H9 (cell line): ENCODE results near the gene SOX1. TPM values are rescaled to one million over a fixed set of nuclear protein-coding genes. Genes with fewer than 3 reads are reported as not detected.

Source experiments
- DNase-seq: peaks from one replicate; pipeline ENCODE4 v3.0.0-alpha.2; 2017
- H2AFZ ChIP-seq: one replicate; pipeline ENCODE4 v1.6.1; 2013; ENCODE audit warnings: mild to moderate bottlenecking, low read length, control low read depth, moderate library complexity
- H2AK5ac ChIP-seq: 2 replicates; pipeline ENCODE4 v1.6.1; 2013; ENCODE audit warnings: low read length, control low read depth, mixed read lengths; ENCODE audit not compliant: insufficient read length
- H2BK120ac ChIP-seq: one replicate; pipeline ENCODE4 v1.6.1; 2013; ENCODE audit warnings: low read depth, mild to moderate bottlenecking, low read length, control low read depth, inconsistent platforms; ENCODE audit not compliant: poor library complexity, severe bottlenecking
- H2BK12ac ChIP-seq: 2 replicates; pipeline ENCODE4 v1.6.1; 2013; ENCODE audit warnings: low read length, control low read depth, mixed read lengths, low read depth; ENCODE audit not compliant: insufficient read length
- H2BK15ac ChIP-seq: 2 replicates; pipeline ENCODE4 v1.6.1; 2013; ENCODE audit warnings: low read depth, low read length, control low read depth
- H2BK20ac ChIP-seq: one replicate; pipeline ENCODE4 v1.6.1; 2013; ENCODE audit warnings: low read depth, mild to moderate bottlenecking, low read length, control low read depth, inconsistent platforms; ENCODE audit not compliant: poor library complexity, severe bottlenecking
- H2BK5ac ChIP-seq: 2 replicates; pipeline ENCODE4 v1.6.1; 2013; ENCODE audit warnings: low read length, control low read depth, mixed read lengths; ENCODE audit not compliant: insufficient read length
- H3K14ac ChIP-seq: 2 replicates; pipeline ENCODE4 v1.6.1; 2013; ENCODE audit warnings: low read length, control low read depth; ENCODE audit not compliant: insufficient read depth
- H3K18ac ChIP-seq: 2 replicates; pipeline ENCODE4 v1.6.1; 2013; ENCODE audit warnings: low read depth, mild to moderate bottlenecking, mixed read lengths, low read length, control low read depth; ENCODE audit not compliant: insufficient read length
- H3K23ac ChIP-seq: 2 replicates; pipeline ENCODE4 v1.6.1; 2013; ENCODE audit warnings: low read length, control low read depth, mixed read lengths, low read depth; ENCODE audit not compliant: insufficient read length
- H3K23me2 ChIP-seq: 2 replicates; pipeline ENCODE4 v1.6.1; 2013; ENCODE audit warnings: low read depth, mild to moderate bottlenecking, mixed read lengths, low read length, control low read depth; ENCODE audit not compliant: insufficient read length, poor library complexity, severe bottlenecking
- H3K27ac ChIP-seq: 2 replicates; pipeline ENCODE4 v1.5.1; 2013; ENCODE audit warnings: low read length, control low read depth, mixed read lengths, low read depth; ENCODE audit not compliant: insufficient read length
- H3K27me3 ChIP-seq: 2 replicates; pipeline ENCODE4 v1.6.1; 2013; ENCODE audit warnings: low read length, control low read depth, inconsistent platforms; ENCODE audit not compliant: insufficient read depth
- H3K4ac ChIP-seq: 2 replicates; pipeline ENCODE4 v1.6.1; 2013; ENCODE audit warnings: low read depth, mild to moderate bottlenecking, control low read depth, inconsistent platforms, low read length, moderate library complexity
- H3K4me1 ChIP-seq: 2 replicates; pipeline ENCODE4 v1.6.1; 2013; ENCODE audit warnings: low read length, control low read depth, inconsistent platforms; ENCODE audit not compliant: insufficient read depth
- H3K4me2 ChIP-seq: 2 replicates; pipeline ENCODE4 v1.6.1; 2013; ENCODE audit warnings: low read length, control low read depth, mixed read lengths; ENCODE audit not compliant: insufficient read length, insufficient read depth
- H3K56ac ChIP-seq: 2 replicates; pipeline ENCODE4 v1.6.1; 2013; ENCODE audit warnings: low read depth, mild to moderate bottlenecking, mixed read lengths, low read length, control low read depth; ENCODE audit not compliant: insufficient read length
- H3K79me1 ChIP-seq: 2 replicates; pipeline ENCODE4 v1.6.1; 2013; ENCODE audit warnings: low read depth, mild to moderate bottlenecking, moderate library complexity, low read length, control low read depth, inconsistent platforms; ENCODE audit not compliant: insufficient read depth, poor library complexity, severe bottlenecking
- H3K79me2 ChIP-seq: 2 replicates; pipeline ENCODE4 v1.6.1; 2013; ENCODE audit warnings: low read length, control low read depth, inconsistent platforms; ENCODE audit not compliant: insufficient read depth
- H3K9ac ChIP-seq: 2 replicates; pipeline ENCODE4 v1.6.1; 2013; ENCODE audit warnings: low read length, control low read depth, mixed read lengths; ENCODE audit not compliant: insufficient read length; ENCODE audit errors: extremely low read depth
- H3K9me3 ChIP-seq: one replicate; pipeline ENCODE4 v1.6.1; 2013; ENCODE audit warnings: low read depth, low read length, inconsistent platforms; ENCODE audit not compliant: control insufficient read depth
- H3T11ph ChIP-seq: one replicate; pipeline ENCODE4 v1.6.1; 2013; ENCODE audit warnings: mild to moderate bottlenecking, low read length, control low read depth, inconsistent platforms
- H4K20me1 ChIP-seq: one replicate; pipeline ENCODE4 v1.6.1; 2013; ENCODE audit not compliant: control insufficient read depth, insufficient read length, insufficient read depth
- H4K5ac ChIP-seq: 2 replicates; pipeline ENCODE4 v1.6.1; 2013; ENCODE audit warnings: low read depth, mild to moderate bottlenecking, mixed read lengths, low read length, control low read depth; ENCODE audit not compliant: insufficient read length
- H4K8ac ChIP-seq: replicated peaks from 2 replicates; pipeline ENCODE4 v1.6.1; 2013; ENCODE audit warnings: low read length, control low read depth, mixed read lengths, low read depth; ENCODE audit not compliant: insufficient read length
- H4K91ac ChIP-seq: 2 replicates; pipeline ENCODE4 v1.6.1; 2013; ENCODE audit warnings: low read depth, mild to moderate bottlenecking, moderate library complexity, mixed read lengths, low read length, control low read depth; ENCODE audit not compliant: insufficient read length
- H3K27ac Mint-ChIP-seq, 3 experiments: 2 replicates in 2 of 3; 3 replicates in 1 of 3; pipeline ENCODE4 v1.8.0; 2020 to 2021; ENCODE audit warnings: mixed read lengths in 3 of 3, mild to moderate bottlenecking in 1 of 3, moderate library complexity in 1 of 3
- H3K27me3 Mint-ChIP-seq: 2 replicates; pipeline ENCODE4 v1.8.0; 2021; ENCODE audit warnings: low read depth, mild to moderate bottlenecking, moderate library complexity, mixed read lengths
- H3K36me3 Mint-ChIP-seq, 3 experiments: 2 replicates in 2 of 3; 3 replicates in 1 of 3; pipeline ENCODE4 v1.8.0; 2020 to 2021; ENCODE audit warnings: low read depth in 3 of 3, mixed read lengths in 3 of 3; ENCODE audit not compliant: insufficient read depth in 1 of 3
- H3K4me1 Mint-ChIP-seq, 2 experiments: 2 replicates each; pipeline ENCODE4 v1.8.0; 2020; ENCODE audit warnings: mixed read lengths in 2 of 2
- H3K4me3 Mint-ChIP-seq, 2 experiments: 2 replicates in 1 of 2; 3 replicates in 1 of 2; pipeline ENCODE4 v1.8.0; 2020 to 2021; ENCODE audit warnings: mild to moderate bottlenecking in 2 of 2, mixed read lengths in 2 of 2, moderate library complexity in 1 of 2
- H3K9me3 Mint-ChIP-seq, 2 experiments: 2 replicates in 1 of 2; 3 replicates in 1 of 2; pipeline ENCODE4 v1.8.0; 2020; ENCODE audit warnings: mild to moderate bottlenecking in 2 of 2, mixed read lengths in 2 of 2, moderate library complexity in 1 of 2
- CTCF ChIP-seq: fragments of 200-600 bp; sonication (generic); conservative IDR thresholded peaks from 3 replicates; pipeline ENCODE4 v1.8.0; 2021; ENCODE audit warnings: antibody characterized with exemption, mild to moderate bottlenecking
- WGBS: extraction: QIAGEN DNeasy Blood & Tissue Kit; methylation state at CpG from one replicate; pipeline ENCODE4 v1.1.7; 2013; ENCODE audit warnings: missing lambda C conversion rate, low lambda C conversion rate, mixed read lengths; ENCODE audit not compliant: insufficient read length; ENCODE audit errors: extremely low coverage; 5-methylcytosine and 5-hydroxymethylcytosine counted together
- total RNA-seq: library from RNA; stranded (reverse); gene quantifications from 2 replicates; pipeline ENCODE4 v1.2.1, GENCODE V29; 2021

SOX1 gene
- total RNA-seq, 1 experiment from 2014 or later, result 0.17 TPM

GRCh38 chr13:112034231-112034630 is 32.7 kb upstream of the SOX1 start:
- Histone ChIP-seq H3K4ac (no peak overlapping the region), H3K79me2 (no peaks in the 10 kb centered on the region), H4K91ac (no peak overlapping the region), H4K8ac (no peak overlapping the region), H3K27me3 (no peaks in the 10 kb centered on the region), H3K9me3 (no peaks in the 10 kb centered on the region), H3K18ac (no peak overlapping the region), H3K14ac (no peak overlapping the region), H3T11ph (no peak overlapping the region), H2AK5ac (no peak overlapping the region), H4K20me1 (no peaks in the 10 kb centered on the region), H2BK5ac (no peak overlapping the region), H2BK15ac (no peak overlapping the region), H3K79me1 (no peaks in the 10 kb centered on the region), H3K9ac (no peak overlapping the region), H2AFZ (no peak overlapping the region), H2BK20ac (no peak overlapping the region), H3K27ac (no peak overlapping the region), H2BK12ac (no peak overlapping the region), H3K56ac (no peak overlapping the region), H3K4me1 (no peaks in the 10 kb centered on the region), H3K23me2 (no peaks in the 10 kb centered on the region), H2BK120ac (no peak overlapping the region), H3K23ac (no peak overlapping the region), H3K4me2 (no peak overlapping the region), H4K5ac (no peak overlapping the region)
- WGBS, result no CpG with 5 or more reads among the region's 12 CpGs
- Mint-ChIP-seq H3K9me3 (peaks cover 0 to 2% of the 10 kb centered on the region in 2 experiments; a peak in 2 of 5 replicates), H3K4me1 (peaks cover 7 to 8% of the 10 kb centered on the region in 2 experiments), H3K27ac (no peak overlapping the region; a peak in 1 of 7 replicates), H3K36me3 (no peaks in the 10 kb centered on the region; a peak in 2 of 7 replicates), H3K27me3 (peaks cover 67% of the 10 kb centered on the region), H3K4me3 (no peak overlapping the region)
- TF ChIP-seq CTCF, result no peak
- DNase-seq, result no peak
